ENCODE results near the gene ENTREP3.
"Not testable (repeated sequence)": the region's sequence is repeated elsewhere in the genome, so short reads cannot be mapped to it uniquely, and the experiment has no call there.

- not testable (repeated sequence) for TF ChIP-seq EZH2 (IDR thresholded peaks at IDR 0.05; ENCODE audit: borderline replicate concordance, low read depth, low read length, severe bottlenecking); CTCF (IDR thresholded peaks at IDR 0.05; ENCODE audit: borderline replicate concordance, extremely low read depth, low read length, poor library complexity, severe bottlenecking)
Measured at GRCh38 chr1:155212051-155212440, 43.2 kb downstream of the ENTREP3 start.

All from DND-41 (cell line).